Sigmoid colon (tissue), 4 donors: ENCODE data around the gene LYPD4.
"Not testable (repeated sequence)": the region's sequence is repeated elsewhere in the genome, so short reads cannot be mapped to it uniquely, and the experiment has no call there.

Experiments
- POLR2A ChIP-seq, 2 donors: fragments of 450-650 bp; IDR thresholded peaks; one replicate each; pipeline ENCODE4 v1.6.1; 2016; ENCODE audit warnings: antibody characterized with exemption in 2 of 2, mild to moderate bottlenecking in 2 of 2, moderate library complexity in 2 of 2
- POLR2AphosphoS5 ChIP-seq, 4 donors: sonication (generic); formaldehyde crosslinking; IDR thresholded peaks; one replicate each; pipeline ENCODE4 v1.6.1; 2017; ENCODE audit warnings: antibody characterized with exemption in 4 of 4
- TF ChIP-seq, protein P1 (sequence below), 4 experiments: fragments of 450-650 bp in 3 of 4; fragments of 200-600 bp in 1 of 4; IDR thresholded peaks; one replicate each; pipeline ENCODE4 v1.5.1; 2016 to 2019; ENCODE audit warnings: antibody characterized with exemption in 4 of 4, mild to moderate bottlenecking in 3 of 4, moderate library complexity in 2 of 4

DNA sequence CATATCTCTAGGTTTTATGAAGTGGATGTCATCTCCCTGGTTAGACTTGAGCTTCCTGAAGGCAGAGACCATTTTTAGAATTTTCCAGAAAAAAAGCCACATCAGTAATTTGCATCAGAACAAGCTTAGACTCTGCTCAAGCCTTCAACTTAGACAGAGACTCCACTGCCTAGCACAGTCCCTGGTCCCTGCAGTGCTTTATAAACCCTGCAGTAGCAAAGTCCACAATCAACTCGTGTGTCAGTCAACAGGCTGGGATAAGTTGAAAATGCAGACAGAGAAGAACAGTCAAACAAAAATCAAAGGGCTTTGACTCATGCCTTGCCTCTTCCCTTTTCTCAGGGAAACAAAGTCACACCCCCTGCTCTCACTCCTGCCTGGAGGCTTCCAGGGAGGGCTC lies 56.0 kb downstream of the LYPD4 start:
- not testable (repeated sequence) for TF ChIP-seq POLR2AphosphoS5, POLR2A (IDR thresholded peaks at IDR 0.05)
- TF ChIP-seq, protein P1, sequence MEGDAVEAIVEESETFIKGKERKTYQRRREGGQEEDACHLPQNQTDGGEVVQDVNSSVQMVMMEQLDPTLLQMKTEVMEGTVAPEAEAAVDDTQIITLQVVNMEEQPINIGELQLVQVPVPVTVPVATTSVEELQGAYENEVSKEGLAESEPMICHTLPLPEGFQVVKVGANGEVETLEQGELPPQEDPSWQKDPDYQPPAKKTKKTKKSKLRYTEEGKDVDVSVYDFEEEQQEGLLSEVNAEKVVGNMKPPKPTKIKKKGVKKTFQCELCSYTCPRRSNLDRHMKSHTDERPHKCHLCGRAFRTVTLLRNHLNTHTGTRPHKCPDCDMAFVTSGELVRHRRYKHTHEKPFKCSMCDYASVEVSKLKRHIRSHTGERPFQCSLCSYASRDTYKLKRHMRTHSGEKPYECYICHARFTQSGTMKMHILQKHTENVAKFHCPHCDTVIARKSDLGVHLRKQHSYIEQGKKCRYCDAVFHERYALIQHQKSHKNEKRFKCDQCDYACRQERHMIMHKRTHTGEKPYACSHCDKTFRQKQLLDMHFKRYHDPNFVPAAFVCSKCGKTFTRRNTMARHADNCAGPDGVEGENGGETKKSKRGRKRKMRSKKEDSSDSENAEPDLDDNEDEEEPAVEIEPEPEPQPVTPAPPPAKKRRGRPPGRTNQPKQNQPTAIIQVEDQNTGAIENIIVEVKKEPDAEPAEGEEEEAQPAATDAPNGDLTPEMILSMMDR (IDR thresholded peaks at IDR 0.05) = not testable (repeated sequence)
